GM12874 (cell line): Measurements from ENCODE around the gene TSPAN1.

Source experiments
- CTCF ChIP-seq: IDR thresholded peaks from 2 replicates; pipeline ENCODE4 v1.5.1; 2011; ENCODE audit warnings: low read depth, mild to moderate bottlenecking, control low read depth, low read length, moderate library complexity; ENCODE audit not compliant: insufficient read depth

Gene TSPAN1

GRCh38 chr1:46199233-46199749, 24.4 kb downstream of the TSPAN1 start:
- no peak for TF ChIP-seq CTCF

GRCh38 chr1:46203738-46204405, 29.0 kb downstream of the TSPAN1 start:
- TF ChIP-seq CTCF: no peak

- TF ChIP-seq CTCF: no peak
These were observed 29.5 kb downstream of the TSPAN1 start for GRCh38 chr1:46204406-46204742.

DNA sequence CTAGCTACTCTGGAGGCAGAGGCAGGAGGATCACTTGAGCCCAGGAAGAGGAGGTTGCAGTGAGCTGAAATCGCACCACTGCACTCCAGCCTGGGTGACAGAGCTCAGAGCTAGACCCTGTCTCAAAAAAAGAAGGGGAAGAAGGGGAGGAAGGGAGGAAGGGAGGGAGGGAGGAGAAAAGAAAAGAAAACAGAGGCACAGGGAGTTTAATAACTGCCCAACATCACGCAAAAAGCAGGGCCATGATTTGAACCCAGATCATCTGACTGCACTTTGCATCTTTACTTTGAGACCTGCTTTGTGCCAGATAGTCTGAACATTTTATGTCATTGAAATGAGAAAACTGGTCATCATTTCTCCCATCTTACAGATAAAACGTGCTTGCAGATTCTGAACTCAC, 30.3 kb downstream of the TSPAN1 start:
- TF ChIP-seq CTCF: no peak

- no peak for TF ChIP-seq CTCF
These were observed 30.9 kb downstream of the TSPAN1 start for GRCh38 chr1:46205791-46206190.

DNA sequence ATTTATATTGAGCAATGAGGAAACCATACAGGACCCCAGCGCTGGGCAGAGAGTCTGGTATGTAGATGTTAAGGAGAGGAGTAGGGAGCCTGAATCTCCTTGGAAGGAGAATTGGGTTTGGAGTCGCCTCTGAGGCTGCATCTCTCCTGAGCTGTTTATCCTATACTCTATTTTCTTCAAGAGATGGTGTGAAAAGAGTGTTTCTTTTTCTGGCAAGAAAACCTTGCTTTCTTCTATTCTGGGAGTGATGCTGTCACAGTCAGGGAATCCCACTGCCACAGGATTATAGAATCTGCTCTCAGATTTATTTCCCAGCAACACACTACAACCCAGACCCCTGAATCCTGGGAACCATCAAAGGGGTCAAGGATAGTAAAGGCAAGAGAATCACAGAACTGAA, 31.5 kb downstream of the TSPAN1 start:
- no peak for TF ChIP-seq CTCF

- TF ChIP-seq CTCF: no peak
These were observed 35.7 kb downstream of the TSPAN1 start for GRCh38 chr1:46210561-46210960.
